ENCODE data around the gene DRAP1. TPM values are rescaled to one million over a fixed set of nuclear protein-coding genes. Genes with fewer than 3 reads are reported as not detected.

Gene DRAP1
- total and polyA plus RNA-seq, 9 of the 15 experiments (the other 6 are each of a cell fraction or from before 2014, with no cell fraction given): 9.6 to 200 (median 92.9) TPM

- TF ChIP-seq FOXA3 (CRISPR knock-in tag; conservative IDR thresholded peaks at IDR 0.05 in 1 of 2, IDR thresholded peaks at IDR 0.05 in 1 of 2): no peak
- TF ChIP-seq, protein P1, sequence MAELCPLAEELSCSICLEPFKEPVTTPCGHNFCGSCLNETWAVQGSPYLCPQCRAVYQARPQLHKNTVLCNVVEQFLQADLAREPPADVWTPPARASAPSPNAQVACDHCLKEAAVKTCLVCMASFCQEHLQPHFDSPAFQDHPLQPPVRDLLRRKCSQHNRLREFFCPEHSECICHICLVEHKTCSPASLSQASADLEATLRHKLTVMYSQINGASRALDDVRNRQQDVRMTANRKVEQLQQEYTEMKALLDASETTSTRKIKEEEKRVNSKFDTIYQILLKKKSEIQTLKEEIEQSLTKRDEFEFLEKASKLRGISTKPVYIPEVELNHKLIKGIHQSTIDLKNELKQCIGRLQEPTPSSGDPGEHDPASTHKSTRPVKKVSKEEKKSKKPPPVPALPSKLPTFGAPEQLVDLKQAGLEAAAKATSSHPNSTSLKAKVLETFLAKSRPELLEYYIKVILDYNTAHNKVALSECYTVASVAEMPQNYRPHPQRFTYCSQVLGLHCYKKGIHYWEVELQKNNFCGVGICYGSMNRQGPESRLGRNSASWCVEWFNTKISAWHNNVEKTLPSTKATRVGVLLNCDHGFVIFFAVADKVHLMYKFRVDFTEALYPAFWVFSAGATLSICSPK (IDR thresholded peaks at IDR 0.05; ENCODE audit: borderline replicate concordance): no peak
- peak in 1 of 2 experiments; percentile 63; a peak in 1 of 4 replicates for TF ChIP-seq HDAC1 (IDR thresholded peaks at IDR 0.05)
- TF ChIP-seq SLC30A9 (CRISPR knock-in tag; IDR thresholded peaks at IDR 0.05): no peak
- TF ChIP-seq MITF (IDR thresholded peaks at IDR 0.05): 0 out of 2 replicates have a peak, but pooled peaks have one; percentile 29
- TF ChIP-seq ZNF584 (CRISPR knock-in tag; IDR thresholded peaks at IDR 0.05; ENCODE audit: low read depth): no peak
- TF ChIP-seq SP2 (IDR thresholded peaks at IDR 0.05; ENCODE audit: extremely low read depth, low read depth, low read length, poor library complexity, severe bottlenecking): no peak
- no peak for TF ChIP-seq STAT6 (CRISPR knock-in tag; IDR thresholded peaks at IDR 0.05)
- TF ChIP-seq, protein P2, sequence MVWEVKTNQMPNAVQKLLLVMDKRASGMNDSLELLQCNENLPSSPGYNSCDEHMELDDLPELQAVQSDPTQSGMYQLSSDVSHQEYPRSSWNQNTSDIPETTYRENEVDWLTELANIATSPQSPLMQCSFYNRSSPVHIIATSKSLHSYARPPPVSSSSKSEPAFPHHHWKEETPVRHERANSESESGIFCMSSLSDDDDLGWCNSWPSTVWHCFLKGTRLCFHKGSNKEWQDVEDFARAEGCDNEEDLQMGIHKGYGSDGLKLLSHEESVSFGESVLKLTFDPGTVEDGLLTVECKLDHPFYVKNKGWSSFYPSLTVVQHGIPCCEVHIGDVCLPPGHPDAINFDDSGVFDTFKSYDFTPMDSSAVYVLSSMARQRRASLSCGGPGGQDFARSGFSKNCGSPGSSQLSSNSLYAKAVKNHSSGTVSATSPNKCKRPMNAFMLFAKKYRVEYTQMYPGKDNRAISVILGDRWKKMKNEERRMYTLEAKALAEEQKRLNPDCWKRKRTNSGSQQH (CRISPR knock-in tag; IDR thresholded peaks at IDR 0.05): no peak
- TF ChIP-seq SAFB2 (IDR thresholded peaks at IDR 0.05; ENCODE audit: borderline replicate concordance, low read depth, low read length, severe bottlenecking): no peak
- TF ChIP-seq ZNF175 (CRISPR knock-in tag; IDR thresholded peaks at IDR 0.05; ENCODE audit: low read depth): no peak
- TF ChIP-seq DACH1 (IDR thresholded peaks at IDR 0.05; ENCODE audit: partially characterized antibody): peak; percentile 39
- TF ChIP-seq, protein P3, sequence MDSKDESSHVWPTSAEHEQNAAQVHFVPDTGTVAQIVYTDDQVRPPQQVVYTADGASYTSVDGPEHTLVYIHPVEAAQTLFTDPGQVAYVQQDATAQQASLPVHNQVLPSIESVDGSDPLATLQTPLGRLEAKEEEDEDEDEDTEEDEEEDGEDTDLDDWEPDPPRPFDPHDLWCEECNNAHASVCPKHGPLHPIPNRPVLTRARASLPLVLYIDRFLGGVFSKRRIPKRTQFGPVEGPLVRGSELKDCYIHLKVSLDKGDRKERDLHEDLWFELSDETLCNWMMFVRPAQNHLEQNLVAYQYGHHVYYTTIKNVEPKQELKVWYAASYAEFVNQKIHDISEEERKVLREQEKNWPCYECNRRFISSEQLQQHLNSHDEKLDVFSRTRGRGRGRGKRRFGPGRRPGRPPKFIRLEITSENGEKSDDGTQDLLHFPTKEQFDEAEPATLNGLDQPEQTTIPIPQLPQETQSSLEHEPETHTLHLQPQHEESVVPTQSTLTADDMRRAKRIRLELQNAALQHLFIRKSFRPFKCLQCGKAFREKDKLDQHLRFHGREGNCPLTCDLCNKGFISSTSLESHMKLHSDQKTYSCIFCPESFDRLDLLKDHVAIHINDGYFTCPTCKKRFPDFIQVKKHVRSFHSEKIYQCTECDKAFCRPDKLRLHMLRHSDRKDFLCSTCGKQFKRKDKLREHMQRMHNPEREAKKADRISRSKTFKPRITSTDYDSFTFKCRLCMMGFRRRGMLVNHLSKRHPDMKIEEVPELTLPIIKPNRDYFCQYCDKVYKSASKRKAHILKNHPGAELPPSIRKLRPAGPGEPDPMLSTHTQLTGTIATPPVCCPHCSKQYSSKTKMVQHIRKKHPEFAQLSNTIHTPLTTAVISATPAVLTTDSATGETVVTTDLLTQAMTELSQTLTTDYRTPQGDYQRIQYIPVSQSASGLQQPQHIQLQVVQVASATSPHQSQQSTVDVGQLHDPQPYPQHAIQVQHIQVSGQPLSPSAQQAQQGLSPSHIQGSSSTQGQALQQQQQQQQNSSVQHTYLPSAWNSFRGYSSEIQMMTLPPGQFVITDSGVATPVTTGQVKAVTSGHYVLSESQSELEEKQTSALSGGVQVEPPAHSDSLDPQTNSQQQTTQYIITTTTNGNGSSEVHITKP (IDR thresholded peaks at IDR 0.05; ENCODE audit: partially characterized antibody): peak; percentile 99
- TF ChIP-seq EP300 (IDR thresholded peaks at IDR 0.05; ENCODE audit: low read length): peak; percentile 39; the same call in 1 of the 2 replicates
Observed at GRCh38 chr11:65900125-65900898, 18.9 kb upstream of the DRAP1 start, which contains the start of gene FOSL1 (continued).
